ENCODE results near the gene ANKS3. TPM values are rescaled to one million over a fixed set of nuclear protein-coding genes. Genes with fewer than 3 reads are reported as not detected.

Gene ANKS3
- total RNA-seq, 2 experiments from 2014 or later: 17.6 to 21.7 TPM

DNA sequence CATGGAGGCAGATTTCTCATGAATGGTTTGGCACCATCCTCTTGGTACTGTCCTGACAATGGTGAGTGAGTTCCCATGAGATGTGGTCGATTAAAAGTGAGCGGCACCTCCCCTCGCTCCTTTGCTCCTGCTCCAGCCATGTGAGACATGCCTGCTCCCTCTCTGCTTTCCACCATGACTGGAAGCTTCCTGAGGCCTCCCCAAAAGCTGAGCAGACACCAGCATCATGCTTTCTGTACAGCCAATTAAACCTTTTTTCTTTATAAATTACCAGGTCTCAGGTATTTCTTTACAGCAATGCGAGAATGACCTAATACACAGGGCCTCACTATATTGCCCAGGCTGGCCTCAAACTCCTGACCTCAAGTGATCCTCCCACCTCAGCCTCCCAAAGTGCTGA is 20.8 kb upstream of the ANKS3 start:
- peaks cover 71% of the 10 kb centered on the region for H3K36me3 ChIP-seq (ENCODE audit: insufficient read depth, low read length)
- CTCF ChIA-PET (ENCODE audit: unreplicated experiment): no interaction called here

DNA sequence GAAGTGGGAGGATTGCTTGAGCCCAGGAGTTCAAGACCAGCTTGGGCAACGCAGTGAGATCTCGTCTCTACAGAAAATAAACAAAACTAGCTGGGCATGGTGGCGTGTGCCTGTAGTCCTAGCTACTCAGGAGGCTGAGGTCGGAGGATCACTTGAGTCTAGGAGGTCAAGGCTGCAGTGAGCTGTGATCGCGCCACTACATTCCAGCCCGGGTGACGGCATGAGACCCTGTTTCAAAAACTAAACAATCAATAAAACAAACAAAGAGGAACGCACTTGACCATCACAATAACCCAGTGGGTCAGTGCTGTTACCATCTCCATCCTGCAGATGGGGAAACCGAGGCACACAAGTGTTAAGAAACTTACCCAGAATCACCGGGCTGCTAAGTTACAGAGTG is 19.2 kb upstream of the ANKS3 start:
- TF ChIP-seq, protein P1, sequence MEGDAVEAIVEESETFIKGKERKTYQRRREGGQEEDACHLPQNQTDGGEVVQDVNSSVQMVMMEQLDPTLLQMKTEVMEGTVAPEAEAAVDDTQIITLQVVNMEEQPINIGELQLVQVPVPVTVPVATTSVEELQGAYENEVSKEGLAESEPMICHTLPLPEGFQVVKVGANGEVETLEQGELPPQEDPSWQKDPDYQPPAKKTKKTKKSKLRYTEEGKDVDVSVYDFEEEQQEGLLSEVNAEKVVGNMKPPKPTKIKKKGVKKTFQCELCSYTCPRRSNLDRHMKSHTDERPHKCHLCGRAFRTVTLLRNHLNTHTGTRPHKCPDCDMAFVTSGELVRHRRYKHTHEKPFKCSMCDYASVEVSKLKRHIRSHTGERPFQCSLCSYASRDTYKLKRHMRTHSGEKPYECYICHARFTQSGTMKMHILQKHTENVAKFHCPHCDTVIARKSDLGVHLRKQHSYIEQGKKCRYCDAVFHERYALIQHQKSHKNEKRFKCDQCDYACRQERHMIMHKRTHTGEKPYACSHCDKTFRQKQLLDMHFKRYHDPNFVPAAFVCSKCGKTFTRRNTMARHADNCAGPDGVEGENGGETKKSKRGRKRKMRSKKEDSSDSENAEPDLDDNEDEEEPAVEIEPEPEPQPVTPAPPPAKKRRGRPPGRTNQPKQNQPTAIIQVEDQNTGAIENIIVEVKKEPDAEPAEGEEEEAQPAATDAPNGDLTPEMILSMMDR (conservative IDR thresholded peaks at IDR 0.05; ENCODE audit: low read length): no peak
- TF ChIP-seq EZH2phosphoT487 (IDR thresholded peaks at IDR 0.05; ENCODE audit: borderline replicate concordance, low read depth, low read length): no peak
- Histone ChIP-seq H3K9me3 (ENCODE audit: low read length) (no peaks in the 10 kb centered on the region), H3K9me2 (ENCODE audit: insufficient read depth, low read length) (no peaks in the 10 kb centered on the region), H3K4me3 (ENCODE audit: low read depth, low read length, poor library complexity, severe bottlenecking) (no peak overlapping the region), H3K27ac (ENCODE audit: low read depth, low read length, poor library complexity, severe bottlenecking) (no peak overlapping the region), H3K79me2 (ENCODE audit: insufficient read depth, low read depth, low read length) (no peaks in the 10 kb centered on the region), H3K36me3 (ENCODE audit: insufficient read depth, low read length) (peaks cover 54% of the 10 kb centered on the region), H3K4me1 (ENCODE audit: insufficient read depth, low read length, poor library complexity, severe bottlenecking) (peaks cover 2% of the 10 kb centered on the region), H4K20me1 (ENCODE audit: insufficient read depth, low read length) (no peaks in the 10 kb centered on the region), H3K4me2 (ENCODE audit: low read length) (no peak overlapping the region), H2AFZ (ENCODE audit: low read length) (no peak overlapping the region)
- ChIA-PET POLR2A (no interaction called here), CTCF (ENCODE audit: unreplicated experiment) (no interaction called here)
- no peak for DNase-seq (ENCODE audit: low spot score)
- BruUV-seq (replicated peaks): no TSS peak
- intact Hi-C loops (cut with micrococcal nuclease; ENCODE audit: unreplicated experiment): no loop called here

More for the DNA sequence above, 20.8 kb upstream of the ANKS3 start:
- TF ChIP-seq EZH2phosphoT487 (IDR thresholded peaks at IDR 0.05; ENCODE audit: borderline replicate concordance, low read depth, low read length): no peak
- TF ChIP-seq, protein P1 (conservative IDR thresholded peaks at IDR 0.05; ENCODE audit: low read length): no peak
- H3K4me1 ChIP-seq (ENCODE audit: insufficient read depth, low read length, poor library complexity, severe bottlenecking): no peaks in the 10 kb centered on the region
- no peaks in the 10 kb centered on the region for H3K9me2 ChIP-seq (ENCODE audit: insufficient read depth, low read length)
- no peak overlapping the region for H3K4me3 ChIP-seq (ENCODE audit: low read depth, low read length, poor library complexity, severe bottlenecking)
- no peak for DNase-seq (ENCODE audit: low spot score)
- H3K4me2 ChIP-seq (ENCODE audit: low read length): no peak overlapping the region
- H4K20me1 ChIP-seq (ENCODE audit: insufficient read depth, low read length): no peaks in the 10 kb centered on the region
- no peak overlapping the region for H3K27ac ChIP-seq (ENCODE audit: low read depth, low read length, poor library complexity, severe bottlenecking)
- H3K79me2 ChIP-seq (ENCODE audit: insufficient read depth, low read depth, low read length): no peaks in the 10 kb centered on the region
- H2AFZ ChIP-seq (ENCODE audit: low read length): no peak overlapping the region
- POLR2A ChIA-PET: no interaction called here
- H3K9me3 ChIP-seq (ENCODE audit: low read length): no peaks in the 10 kb centered on the region
- BruUV-seq (replicated peaks): no TSS peak
- intact Hi-C loops (cut with micrococcal nuclease; ENCODE audit: unreplicated experiment): no loop called here

DNA sequence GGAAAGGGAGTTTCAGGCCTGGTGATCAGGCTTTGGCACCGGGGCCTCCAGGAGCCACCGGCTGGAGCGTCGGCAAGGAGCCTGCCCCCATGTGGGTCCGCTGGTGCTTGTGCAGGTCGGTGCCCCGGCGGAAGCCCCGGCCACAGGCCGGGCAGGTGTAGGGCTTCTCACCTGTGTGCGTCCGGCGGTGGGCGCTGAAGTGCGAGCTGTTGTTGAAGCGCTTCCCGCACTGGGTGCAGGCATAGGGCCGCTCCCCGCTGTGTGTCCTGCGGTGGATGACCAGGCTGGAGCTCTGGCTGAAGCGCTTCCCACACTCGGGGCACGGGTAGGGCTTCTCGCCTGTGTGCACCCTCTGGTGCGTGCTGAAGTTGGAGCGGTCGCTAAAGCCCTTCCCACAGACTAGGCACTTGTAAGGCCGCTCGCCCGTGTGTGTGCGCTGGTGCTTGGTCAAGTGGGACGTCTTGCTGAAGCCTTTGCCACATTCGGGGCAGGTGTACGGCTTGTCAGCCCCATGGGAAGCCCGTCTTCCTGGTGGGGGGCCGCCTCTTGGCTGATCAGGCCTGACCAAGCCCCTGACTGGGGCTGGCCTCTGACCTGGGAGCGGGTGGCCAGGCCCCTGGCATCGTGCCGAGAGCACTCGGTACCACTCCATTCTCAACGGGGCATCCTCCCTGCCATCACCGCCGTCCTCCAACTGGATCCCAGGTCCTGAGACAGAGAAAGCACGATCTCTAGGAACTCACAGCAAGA is 18.5 kb upstream of the ANKS3 start:
- CTCF ChIA-PET (ENCODE audit: unreplicated experiment): no interaction called here
- peaks cover 51% of the 10 kb centered on the region for H3K36me3 ChIP-seq (ENCODE audit: insufficient read depth, low read length)
- no peak for DNase-seq (ENCODE audit: low spot score)
- H3K27ac ChIP-seq (ENCODE audit: low read depth, low read length, poor library complexity, severe bottlenecking): no peak overlapping the region
- no peak overlapping the region for H3K4me2 ChIP-seq (ENCODE audit: low read length)
- no peaks in the 10 kb centered on the region for H4K20me1 ChIP-seq (ENCODE audit: insufficient read depth, low read length)
- no peak overlapping the region for H3K4me3 ChIP-seq (ENCODE audit: low read depth, low read length, poor library complexity, severe bottlenecking)
- H3K79me2 ChIP-seq (ENCODE audit: insufficient read depth, low read depth, low read length): no peaks in the 10 kb centered on the region
- TF ChIP-seq, protein P1 (conservative IDR thresholded peaks at IDR 0.05; ENCODE audit: low read length): no peak
- TF ChIP-seq EZH2phosphoT487 (IDR thresholded peaks at IDR 0.05; ENCODE audit: borderline replicate concordance, low read depth, low read length): no peak
- BruUV-seq (replicated peaks): no TSS peak
- intact Hi-C loops (cut with micrococcal nuclease; ENCODE audit: unreplicated experiment): no loop called here
- H3K9me3 ChIP-seq (ENCODE audit: low read length): no peaks in the 10 kb centered on the region
- POLR2A ChIA-PET: no interaction called here
- no peaks in the 10 kb centered on the region for H3K9me2 ChIP-seq (ENCODE audit: insufficient read depth, low read length)
- H2AFZ ChIP-seq (ENCODE audit: low read length): no peak overlapping the region
- peaks cover 9% of the 10 kb centered on the region for H3K4me1 ChIP-seq (ENCODE audit: insufficient read depth, low read length, poor library complexity, severe bottlenecking)
